HEK293 (cell line): ENCODE results near the gene SZRD1.

Source experiments
- HOXA7 ChIP-seq: sonication (generic); formaldehyde crosslinking; IDR thresholded peaks from 2 replicates; pipeline ENCODE4 v1.8.1; 2022; ENCODE audit warnings: missing genetic modification reagents, borderline replicate concordance
- SP2 ChIP-seq: fragments of 450-650 bp; formaldehyde crosslinking; IDR thresholded peaks from 2 replicates; pipeline ENCODE4 v1.5.1; 2016; ENCODE audit warnings: missing biosample characterization, missing genetic modification characterization
- ZNF132 ChIP-seq: fragments of 450-650 bp; formaldehyde crosslinking; IDR thresholded peaks from 2 replicates; pipeline ENCODE4 v1.5.1; 2017; ENCODE audit warnings: missing biosample characterization, missing genetic modification characterization, borderline replicate concordance
- TF ChIP-seq, protein P1 (sequence below): fragments of 450-650 bp; formaldehyde crosslinking; IDR thresholded peaks from 2 replicates; pipeline ENCODE4 v1.5.1; 2016; ENCODE audit warnings: missing biosample characterization, missing genetic modification characterization

DNA sequence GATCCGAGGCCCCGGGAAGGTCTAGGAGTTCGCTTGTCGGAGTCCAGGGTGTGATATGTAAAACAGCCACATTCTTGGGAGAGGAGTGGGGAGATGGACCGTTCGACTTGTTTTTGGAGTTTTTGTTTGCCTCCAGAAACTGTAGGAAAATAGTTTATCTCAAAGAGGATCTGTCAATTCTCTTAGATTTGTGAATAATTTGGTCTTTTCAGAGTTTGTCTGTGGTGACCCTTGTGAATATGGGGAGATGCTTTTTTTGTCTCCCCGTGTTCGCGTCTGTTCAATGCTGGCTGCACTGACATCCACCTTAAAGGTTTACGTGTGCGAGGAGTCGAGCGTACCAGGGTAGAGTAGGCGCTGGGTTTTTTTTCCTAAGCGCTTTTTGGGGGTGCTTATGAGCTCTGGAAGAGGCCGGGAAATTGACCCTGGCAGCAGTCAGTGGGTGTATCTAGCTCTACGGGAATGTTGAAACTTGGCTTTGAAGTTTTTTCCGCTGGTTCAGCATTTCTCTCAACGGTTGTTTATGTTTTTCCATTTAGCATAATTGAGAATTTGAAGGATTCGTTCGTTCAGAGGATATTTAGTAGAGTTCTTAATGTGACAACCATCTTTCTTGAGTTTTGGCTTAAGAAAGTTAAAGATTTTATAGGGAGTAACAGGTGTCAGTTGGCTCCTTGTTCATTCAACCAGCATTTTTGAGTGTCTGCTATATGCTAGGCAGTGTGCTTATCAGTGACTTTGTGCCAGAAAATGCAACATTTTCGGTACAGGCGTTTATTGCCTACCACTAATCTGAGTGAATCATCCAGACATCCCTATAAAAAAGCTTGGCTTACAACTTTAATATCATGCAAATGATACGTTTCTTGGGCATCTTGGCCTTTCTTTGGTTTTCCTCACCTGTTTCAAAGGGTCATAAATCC is 1.2 kb downstream of the SZRD1 start:
- TF ChIP-seq HOXA7 (no peak), ZNF132 (no peak), SP2 (tag by site-specific recombination) (no peak)
- TF ChIP-seq, protein P1, sequence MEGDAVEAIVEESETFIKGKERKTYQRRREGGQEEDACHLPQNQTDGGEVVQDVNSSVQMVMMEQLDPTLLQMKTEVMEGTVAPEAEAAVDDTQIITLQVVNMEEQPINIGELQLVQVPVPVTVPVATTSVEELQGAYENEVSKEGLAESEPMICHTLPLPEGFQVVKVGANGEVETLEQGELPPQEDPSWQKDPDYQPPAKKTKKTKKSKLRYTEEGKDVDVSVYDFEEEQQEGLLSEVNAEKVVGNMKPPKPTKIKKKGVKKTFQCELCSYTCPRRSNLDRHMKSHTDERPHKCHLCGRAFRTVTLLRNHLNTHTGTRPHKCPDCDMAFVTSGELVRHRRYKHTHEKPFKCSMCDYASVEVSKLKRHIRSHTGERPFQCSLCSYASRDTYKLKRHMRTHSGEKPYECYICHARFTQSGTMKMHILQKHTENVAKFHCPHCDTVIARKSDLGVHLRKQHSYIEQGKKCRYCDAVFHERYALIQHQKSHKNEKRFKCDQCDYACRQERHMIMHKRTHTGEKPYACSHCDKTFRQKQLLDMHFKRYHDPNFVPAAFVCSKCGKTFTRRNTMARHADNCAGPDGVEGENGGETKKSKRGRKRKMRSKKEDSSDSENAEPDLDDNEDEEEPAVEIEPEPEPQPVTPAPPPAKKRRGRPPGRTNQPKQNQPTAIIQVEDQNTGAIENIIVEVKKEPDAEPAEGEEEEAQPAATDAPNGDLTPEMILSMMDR (tag by site-specific recombination): no peak
